Lower leg skin (tissue), 3 donors: ENCODE data around the gene DNASE1L2.

ENCODE experiments used
- CTCF ChIP-seq, 3 donors: fragments of 450-650 bp; IDR thresholded peaks; one replicate each; pipeline ENCODE4 v1.5.1; 2016; ENCODE audit warnings: antibody characterized with exemption in 3 of 3, mild to moderate bottlenecking in 3 of 3, moderate library complexity in 2 of 3
- POLR2A ChIP-seq, 2 donors: fragments of 450-650 bp; IDR thresholded peaks; one replicate each; pipeline ENCODE4 v1.6.1; 2016 to 2017; ENCODE audit warnings: antibody characterized with exemption in 2 of 2, mild to moderate bottlenecking in 1 of 2, moderate library complexity in 1 of 2

DNA sequence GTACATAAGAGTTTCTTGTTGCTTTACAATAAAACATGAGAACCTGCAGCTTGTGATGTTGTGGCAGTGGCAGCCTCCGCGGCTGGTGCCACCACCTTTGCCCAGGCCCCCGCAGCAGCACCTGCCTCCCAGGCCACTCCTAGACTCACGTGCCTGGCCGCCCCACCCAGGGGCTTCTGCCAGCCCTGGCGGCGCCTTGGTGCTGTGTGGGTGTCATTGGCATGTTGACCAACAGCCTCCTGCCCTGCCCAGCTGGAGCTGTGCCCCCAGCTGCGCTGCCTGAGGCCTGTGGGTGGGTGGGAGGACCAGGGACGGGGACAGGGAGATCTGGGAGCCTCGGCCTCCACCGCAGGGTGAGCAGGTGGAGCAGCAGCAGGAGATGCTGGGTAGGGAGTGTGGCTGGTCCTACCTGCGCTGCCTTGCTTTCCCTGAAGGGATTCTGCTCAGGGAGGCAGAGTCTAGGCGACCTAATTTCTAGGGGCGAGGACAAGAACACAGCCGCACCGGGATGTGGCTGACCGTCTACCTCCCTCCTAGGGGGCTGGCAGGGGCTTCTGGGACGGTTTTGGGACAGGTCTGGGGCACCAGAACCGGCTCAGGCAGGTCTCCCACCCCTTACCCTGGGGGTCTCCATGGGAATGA lies 428 bp upstream of the DNASE1L2 start:
- TF ChIP-seq POLR2A (IDR thresholded peaks at IDR 0.05) (no peak), CTCF (IDR thresholded peaks at IDR 0.05) (no peak)
